ENCODE results near the gene SH3PXD2A. TPM values are rescaled to one million over a fixed set of nuclear protein-coding genes. Genes with fewer than 3 reads are reported as not detected.

The SH3PXD2A gene
- polyA plus RNA-seq, 1 donor: 32.0 TPM

- no peak for DNase-seq
Measured at GRCh38 chr10:103724074-103724473, 131.3 kb downstream of the SH3PXD2A start.

DNA sequence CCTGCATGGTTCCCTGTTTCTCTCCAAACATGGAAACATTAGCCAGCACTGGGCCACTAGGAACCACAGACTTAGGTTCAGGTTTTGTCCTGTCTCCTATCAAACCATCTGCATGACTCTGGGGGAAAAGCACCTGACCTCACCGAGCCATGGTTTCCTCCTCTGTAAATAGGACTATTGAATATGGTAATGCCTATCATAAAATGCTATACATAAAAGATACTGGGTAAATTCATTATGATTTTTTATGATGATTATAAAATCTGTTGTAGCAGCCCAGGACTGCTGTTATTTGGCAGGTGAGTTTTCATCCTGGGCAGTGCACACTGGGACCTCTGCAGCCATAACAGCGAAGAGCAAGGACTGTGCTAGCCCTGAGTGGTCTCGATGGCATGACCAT is 131.8 kb downstream of the SH3PXD2A start:
- no peak for DNase-seq

GRCh38 chr10:103722632-103723031 is 132.7 kb downstream of the SH3PXD2A start:
- DNase-seq: no peak

DNA sequence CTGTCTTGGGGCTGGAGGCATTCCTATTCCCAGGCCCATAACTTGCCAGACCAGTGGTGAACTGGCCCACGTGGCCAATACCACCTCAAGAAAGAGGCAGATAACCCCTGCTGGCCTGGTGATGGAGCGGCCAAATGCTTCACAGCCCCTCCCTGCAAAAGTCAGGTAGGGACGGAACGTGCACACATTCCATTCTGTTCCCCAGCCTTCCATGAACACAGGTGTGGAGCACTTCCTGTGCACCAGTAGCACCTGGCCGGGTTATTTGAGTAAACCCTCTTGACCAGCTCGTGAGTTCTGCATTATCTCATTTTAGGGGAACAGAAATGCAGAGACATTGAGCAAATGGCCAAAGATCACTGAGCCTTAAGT is 134.4 kb downstream of the SH3PXD2A start:
- no peak for DNase-seq

GRCh38 chr10:103720328-103720963 is 134.9 kb downstream of the SH3PXD2A start:
- DNase-seq: peak; percentile 57

DNA sequence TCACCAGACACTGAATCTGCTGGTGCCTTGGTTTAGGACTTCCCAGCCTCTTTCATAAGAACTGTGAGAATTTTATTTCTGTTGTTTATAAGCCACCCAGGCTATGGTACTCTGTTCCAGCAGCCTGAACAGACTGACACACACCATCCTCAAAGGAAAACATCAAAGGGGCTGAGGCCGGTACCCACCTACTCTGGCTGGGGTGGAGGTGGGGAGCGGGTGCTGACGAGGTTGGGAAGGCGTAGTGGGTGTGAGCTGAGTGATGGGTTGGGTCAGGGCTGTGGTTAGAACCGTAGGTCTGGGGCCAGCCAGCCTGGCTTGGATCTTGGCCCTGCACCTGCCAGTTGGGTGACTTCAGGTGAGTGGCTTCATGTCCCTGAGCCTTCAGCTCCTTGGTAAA is 136.3 kb downstream of the SH3PXD2A start:
- no peak for DNase-seq

GRCh38 chr10:103718247-103718620 is 137.1 kb downstream of the SH3PXD2A start:
- DNase-seq: no peak

- no peak for DNase-seq
Measured at GRCh38 chr10:103717341-103718246, 137.8 kb downstream of the SH3PXD2A start.

GRCh38 chr10:103716206-103717160 is 138.9 kb downstream of the SH3PXD2A start:
- no peak for DNase-seq

DNA sequence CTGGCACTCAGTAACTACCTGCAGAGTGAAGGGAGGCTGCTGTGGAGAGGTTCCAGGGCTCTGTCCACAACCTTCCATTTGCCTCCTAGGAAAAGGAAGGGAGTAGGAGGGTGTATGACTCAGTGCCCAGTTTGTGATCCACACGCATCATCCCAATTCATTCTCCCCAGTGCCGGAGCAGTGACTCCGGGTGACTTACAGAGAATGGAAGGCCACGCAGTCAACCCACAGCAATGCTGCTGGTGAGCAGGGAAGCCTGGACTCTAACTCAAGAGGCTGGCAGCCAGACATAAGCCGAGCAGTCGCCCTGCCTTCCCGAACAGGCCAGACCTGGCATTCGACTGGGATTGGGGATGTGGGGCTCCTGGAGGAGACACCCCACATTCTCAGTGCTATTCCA is 139.9 kb downstream of the SH3PXD2A start:
- DNase-seq: no peak

DNA sequence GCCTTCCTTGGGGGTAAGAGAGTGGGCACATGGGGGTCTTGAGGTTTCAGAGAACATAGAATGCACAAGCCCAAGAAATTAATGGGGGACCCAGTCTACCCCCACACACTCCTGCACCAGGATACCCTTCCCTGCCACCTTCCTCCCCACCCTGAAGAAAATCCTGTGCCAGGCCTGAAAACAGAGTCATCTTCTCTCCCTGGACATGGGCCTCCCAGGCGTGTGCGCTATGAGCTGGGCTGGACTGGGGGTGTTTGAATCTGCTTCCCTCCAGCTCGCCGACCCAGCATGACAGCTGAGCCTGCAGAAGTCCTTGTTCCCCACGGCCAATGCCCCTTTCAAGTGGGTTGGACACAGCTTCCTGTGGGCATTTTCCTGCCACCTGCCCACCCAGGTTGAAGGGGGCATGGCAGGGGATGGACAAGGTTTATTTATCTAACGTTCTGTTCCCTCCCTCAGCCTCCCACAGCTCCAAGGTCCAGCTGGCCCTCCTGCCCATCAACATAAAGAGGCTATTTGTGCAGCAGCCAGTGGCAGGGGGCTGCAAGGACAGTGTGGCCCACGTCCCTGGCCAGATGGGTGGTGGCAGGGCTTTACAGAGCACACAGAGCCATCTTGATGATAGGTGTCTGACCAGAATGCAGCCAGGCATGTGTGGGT is 141.0 kb downstream of the SH3PXD2A start:
- DNase-seq: no peak

- no peak for DNase-seq
Measured at GRCh38 chr10:103713676-103714075, 141.7 kb downstream of the SH3PXD2A start.

DNA sequence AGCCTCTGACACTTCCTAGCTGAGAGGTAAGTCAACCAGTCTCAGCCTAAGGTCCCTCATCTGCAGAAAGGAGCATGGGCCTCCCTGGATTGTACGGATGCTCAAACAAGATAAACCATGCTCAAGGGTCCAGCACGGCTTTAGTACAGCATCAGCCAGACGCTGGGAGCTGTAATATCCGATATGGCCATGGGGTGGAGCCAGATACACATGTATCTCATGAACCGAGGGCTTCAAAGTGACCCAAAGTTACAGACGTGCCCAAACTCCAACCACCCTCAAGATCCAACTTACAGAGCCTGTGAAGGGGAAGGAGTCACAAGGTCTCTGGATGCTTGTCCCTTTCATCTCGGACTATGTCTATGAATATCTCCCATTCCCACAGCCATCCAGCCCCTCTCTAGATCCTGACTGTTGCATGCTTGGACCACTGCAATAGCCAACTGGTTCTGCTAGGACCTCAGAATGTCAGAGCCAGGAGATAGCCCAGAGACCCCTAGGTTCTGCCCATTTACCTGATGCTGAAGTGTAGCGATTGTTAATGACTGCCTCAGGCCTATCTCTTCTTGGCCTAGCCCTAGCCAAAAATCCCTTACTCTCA is 142.4 kb downstream of the SH3PXD2A start:
- peak; percentile 74 for DNase-seq

GRCh38 chr10:103712146-103712545 is 143.2 kb downstream of the SH3PXD2A start:
- DNase-seq: no peak

- DNase-seq: no peak
Measured at GRCh38 chr10:103711351-103711994, 143.9 kb downstream of the SH3PXD2A start.

DNA sequence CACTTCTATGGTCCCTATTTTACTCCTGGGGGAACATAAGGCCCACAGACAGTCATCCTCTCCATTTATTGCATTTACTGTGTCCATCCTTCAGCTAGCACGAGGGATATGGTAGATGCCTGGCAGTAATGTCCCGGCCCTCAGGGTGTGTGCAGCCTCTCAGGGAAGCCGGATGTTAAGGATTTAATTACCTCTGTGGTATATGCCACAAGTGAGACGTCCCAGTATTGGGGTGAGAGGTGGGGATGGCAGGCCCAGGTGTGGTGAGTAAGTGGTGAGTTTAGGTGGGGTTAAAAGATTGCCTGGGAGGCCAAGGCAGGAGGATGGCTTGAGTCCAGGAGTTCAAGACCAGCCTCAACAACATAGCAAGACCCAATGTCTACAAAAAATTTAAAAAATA is 144.9 kb downstream of the SH3PXD2A start:
- DNase-seq: no peak

DNA sequence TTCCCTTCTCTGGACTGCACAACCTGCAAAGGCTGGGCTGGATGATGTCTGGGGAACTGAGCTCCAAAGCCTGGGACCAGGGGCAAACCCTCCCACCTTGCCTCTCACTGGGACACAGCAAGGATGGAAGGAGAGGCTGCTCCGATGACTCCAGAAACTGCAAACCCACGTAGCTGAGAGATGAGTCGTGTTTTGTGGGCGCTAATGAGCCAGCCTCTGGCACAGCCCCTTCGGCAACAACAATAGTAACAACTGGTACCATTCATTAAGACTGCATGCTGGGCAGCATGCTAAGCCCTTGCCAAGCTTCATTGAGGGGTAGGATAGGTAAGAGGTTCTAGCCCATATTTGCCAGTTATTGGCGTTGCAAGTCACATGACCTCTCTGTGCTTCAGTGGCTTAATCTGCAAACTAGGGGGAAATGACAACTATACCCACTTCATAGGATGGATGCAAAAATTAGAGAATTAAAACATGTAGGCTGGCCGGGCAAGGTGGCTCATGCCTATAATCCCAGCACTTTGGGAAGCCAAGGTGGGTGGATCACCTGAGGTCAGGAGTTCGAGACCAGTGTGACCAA is 145.9 kb downstream of the SH3PXD2A start:
- DNase-seq: no peak

- no peak for DNase-seq
Measured at GRCh38 chr10:103708627-103709288, 146.6 kb downstream of the SH3PXD2A start.

GRCh38 chr10:103707956-103708626 is 147.3 kb downstream of the SH3PXD2A start:
- no peak for DNase-seq
